ENCODE data around the gene TNFAIP8L2. TPM values are rescaled to one million over a fixed set of nuclear protein-coding genes. Genes with fewer than 3 reads are reported as not detected.

Gene TNFAIP8L2
- total and polyA plus RNA-seq, 2 of the 8 experiments (the other 6 are each of a cell fraction or from before 2014, with no cell fraction given), result not detected

DNA sequence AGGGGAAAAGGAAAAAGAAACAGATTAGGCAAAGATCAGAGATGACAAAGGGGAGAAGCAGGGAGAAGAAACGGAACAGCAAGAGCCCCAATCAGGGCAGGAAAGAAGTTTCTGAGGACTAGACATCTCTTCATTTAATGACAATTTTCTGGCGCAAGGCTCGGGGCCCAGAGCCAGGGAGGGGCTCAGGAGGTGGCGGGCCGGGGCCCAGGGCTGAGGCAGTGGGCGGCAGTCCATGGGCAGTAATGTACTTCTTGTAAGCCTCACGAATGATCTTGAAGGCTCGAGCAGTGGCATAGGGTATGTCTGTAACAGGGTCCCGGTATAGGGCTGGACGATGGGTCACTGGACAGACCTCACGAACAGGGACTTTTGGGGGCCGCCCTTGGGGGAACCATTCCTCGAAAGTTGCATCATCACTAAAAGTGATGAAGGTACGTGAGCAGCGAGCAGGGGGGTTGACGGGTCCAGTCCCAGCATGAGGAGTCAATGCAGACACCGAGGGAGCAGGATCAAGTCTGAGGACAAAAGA is 20.1 kb downstream of the TNFAIP8L2 start (continued):
- TF ChIP-seq, protein P1, sequence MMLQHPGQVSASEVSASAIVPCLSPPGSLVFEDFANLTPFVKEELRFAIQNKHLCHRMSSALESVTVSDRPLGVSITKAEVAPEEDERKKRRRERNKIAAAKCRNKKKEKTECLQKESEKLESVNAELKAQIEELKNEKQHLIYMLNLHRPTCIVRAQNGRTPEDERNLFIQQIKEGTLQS (IDR thresholded peaks at IDR 0.05; ENCODE audit: insufficient read depth, low read depth, low read length), result no peak
- TF ChIP-seq, protein P2, sequence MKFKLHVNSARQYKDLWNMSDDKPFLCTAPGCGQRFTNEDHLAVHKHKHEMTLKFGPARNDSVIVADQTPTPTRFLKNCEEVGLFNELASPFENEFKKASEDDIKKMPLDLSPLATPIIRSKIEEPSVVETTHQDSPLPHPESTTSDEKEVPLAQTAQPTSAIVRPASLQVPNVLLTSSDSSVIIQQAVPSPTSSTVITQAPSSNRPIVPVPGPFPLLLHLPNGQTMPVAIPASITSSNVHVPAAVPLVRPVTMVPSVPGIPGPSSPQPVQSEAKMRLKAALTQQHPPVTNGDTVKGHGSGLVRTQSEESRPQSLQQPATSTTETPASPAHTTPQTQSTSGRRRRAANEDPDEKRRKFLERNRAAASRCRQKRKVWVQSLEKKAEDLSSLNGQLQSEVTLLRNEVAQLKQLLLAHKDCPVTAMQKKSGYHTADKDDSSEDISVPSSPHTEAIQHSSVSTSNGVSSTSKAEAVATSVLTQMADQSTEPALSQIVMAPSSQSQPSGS (IDR thresholded peaks at IDR 0.05; ENCODE audit: low read length), result no peak
- TF ChIP-seq CHD1 (IDR thresholded peaks at IDR 0.05; ENCODE audit: low read depth, low read length) (no peak), FOSL1 (IDR thresholded peaks at IDR 0.05; ENCODE audit: insufficient read depth, low read depth, low read length) (no peak), BRCA1 (IDR thresholded peaks at IDR 0.05; ENCODE audit: low read depth, low read length) (no peak), TAF7 (optimal IDR thresholded peaks at IDR 0.05; ENCODE audit: borderline replicate concordance, low read depth, low read length) (no peak), PHF8 (conservative IDR thresholded peaks at IDR 0.05; ENCODE audit: low read depth, low read length) (no peak), TBP (IDR thresholded peaks at IDR 0.05; ENCODE audit: low read depth, low read length) (no peak)

Data from H1 (cell line).